Ishikawa (cell line): ENCODE results near the gene FRS3.

Experiments used
- CEBPB ChIP-seq: IDR thresholded peaks from 2 replicates; pipeline ENCODE4 v1.6.1; 2012
- CREB1 ChIP-seq: IDR thresholded peaks from 2 replicates; pipeline ENCODE4 v1.6.1; 2012; ENCODE audit warnings: low read depth
- EGR1 ChIP-seq: IDR thresholded peaks from 2 replicates; pipeline ENCODE4 v1.6.1; 2012
- EP300 ChIP-seq: IDR thresholded peaks from 2 replicates; pipeline ENCODE4 v1.6.1; 2012; ENCODE audit warnings: borderline replicate concordance
- FOXM1 ChIP-seq: IDR thresholded peaks from 2 replicates; pipeline ENCODE4 v1.6.1; 2012; ENCODE audit warnings: low read depth, borderline replicate concordance
- MAX ChIP-seq: IDR thresholded peaks from 2 replicates; pipeline ENCODE4 v1.6.1; 2012
- NFIC ChIP-seq: IDR thresholded peaks from 2 replicates; pipeline ENCODE4 v1.6.1; 2012
- RAD21 ChIP-seq: IDR thresholded peaks from 2 replicates; pipeline ENCODE4 v1.6.1; 2012; ENCODE audit warnings: low read depth
- REST ChIP-seq: IDR thresholded peaks from 2 replicates; pipeline ENCODE4 v1.6.1; 2012; ENCODE audit warnings: low read depth, mild to moderate bottlenecking
- TAF1 ChIP-seq: IDR thresholded peaks from 2 replicates; pipeline ENCODE4 v1.6.1; 2012; ENCODE audit warnings: low read depth, mild to moderate bottlenecking
- TCF12 ChIP-seq: IDR thresholded peaks from 2 replicates; pipeline ENCODE4 v1.6.1; 2012; ENCODE audit warnings: low read depth
- TEAD4 ChIP-seq: IDR thresholded peaks from 2 replicates; pipeline ENCODE4 v1.6.1; 2012
- YY1 ChIP-seq: IDR thresholded peaks from 2 replicates; pipeline ENCODE4 v1.6.1; 2012; ENCODE audit warnings: low read depth
- ZBTB7A ChIP-seq: IDR thresholded peaks from 2 replicates; pipeline ENCODE4 v1.6.1; 2012; ENCODE audit warnings: low read depth
- TF ChIP-seq, protein P1 (sequence below): IDR thresholded peaks from 2 replicates; pipeline ENCODE4 v1.6.1; 2012

FRS3 gene

GRCh38 chr6:41786451-41787218, 6.9 kb upstream of the FRS3 start:
- TF ChIP-seq, protein P1, sequence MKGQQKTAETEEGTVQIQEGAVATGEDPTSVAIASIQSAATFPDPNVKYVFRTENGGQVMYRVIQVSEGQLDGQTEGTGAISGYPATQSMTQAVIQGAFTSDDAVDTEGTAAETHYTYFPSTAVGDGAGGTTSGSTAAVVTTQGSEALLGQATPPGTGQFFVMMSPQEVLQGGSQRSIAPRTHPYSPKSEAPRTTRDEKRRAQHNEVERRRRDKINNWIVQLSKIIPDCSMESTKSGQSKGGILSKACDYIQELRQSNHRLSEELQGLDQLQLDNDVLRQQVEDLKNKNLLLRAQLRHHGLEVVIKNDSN = 0 out of 2 replicates have a peak, but pooled peaks have one; percentile 3
- TF ChIP-seq EP300 = peak; percentile 41; the same call in 1 of the 2 replicates
- no peak for TF ChIP-seq EGR1
- peak; percentile 66; the same call in 1 of the 2 replicates for TF ChIP-seq RAD21
- TF ChIP-seq MAX = no peak; the same call in 1 of the 2 replicates

- TF ChIP-seq, protein P1 = no peak
- no peak for TF ChIP-seq YY1
- no peak for TF ChIP-seq REST
- no peak for TF ChIP-seq EP300
- TF ChIP-seq FOXM1 = no peak
- TF ChIP-seq RAD21 = no peak
- TF ChIP-seq MAX = no peak
These were observed 6.2 kb upstream of the FRS3 start for GRCh38 chr6:41785689-41786450.

DNA sequence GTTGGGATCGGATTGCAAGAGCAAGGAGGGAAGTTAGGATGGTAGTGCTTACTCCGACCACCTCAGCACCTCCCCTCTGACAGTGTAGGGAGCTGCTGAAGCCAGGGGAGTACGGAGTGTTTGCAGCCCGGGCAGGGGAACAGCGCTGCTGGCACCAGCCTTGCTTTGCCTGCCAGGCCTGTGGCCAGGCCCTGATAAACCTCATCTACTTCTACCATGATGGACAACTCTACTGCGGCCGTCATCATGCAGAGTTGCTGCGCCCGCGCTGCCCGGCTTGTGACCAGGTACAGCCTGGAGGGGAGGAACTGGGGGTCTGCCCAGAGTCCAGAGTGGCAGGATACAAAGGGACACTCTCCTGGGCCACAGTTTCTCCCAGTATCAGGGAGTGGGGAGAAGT, 5.6 kb upstream of the FRS3 start:
- TF ChIP-seq, protein P1 = no peak
- TF ChIP-seq MAX = no peak
- TF ChIP-seq REST = no peak
- TF ChIP-seq TEAD4 = no peak
- no peak for TF ChIP-seq ZBTB7A
- no peak for TF ChIP-seq FOXM1
- no peak for TF ChIP-seq CEBPB
- TF ChIP-seq NFIC = no peak
- no peak for TF ChIP-seq EGR1
- no peak for TF ChIP-seq RAD21
- no peak for TF ChIP-seq YY1
- no peak for TF ChIP-seq CREB1
- TF ChIP-seq TCF12 = no peak
- no peak for TF ChIP-seq TAF1
- TF ChIP-seq EP300 = no peak

DNA sequence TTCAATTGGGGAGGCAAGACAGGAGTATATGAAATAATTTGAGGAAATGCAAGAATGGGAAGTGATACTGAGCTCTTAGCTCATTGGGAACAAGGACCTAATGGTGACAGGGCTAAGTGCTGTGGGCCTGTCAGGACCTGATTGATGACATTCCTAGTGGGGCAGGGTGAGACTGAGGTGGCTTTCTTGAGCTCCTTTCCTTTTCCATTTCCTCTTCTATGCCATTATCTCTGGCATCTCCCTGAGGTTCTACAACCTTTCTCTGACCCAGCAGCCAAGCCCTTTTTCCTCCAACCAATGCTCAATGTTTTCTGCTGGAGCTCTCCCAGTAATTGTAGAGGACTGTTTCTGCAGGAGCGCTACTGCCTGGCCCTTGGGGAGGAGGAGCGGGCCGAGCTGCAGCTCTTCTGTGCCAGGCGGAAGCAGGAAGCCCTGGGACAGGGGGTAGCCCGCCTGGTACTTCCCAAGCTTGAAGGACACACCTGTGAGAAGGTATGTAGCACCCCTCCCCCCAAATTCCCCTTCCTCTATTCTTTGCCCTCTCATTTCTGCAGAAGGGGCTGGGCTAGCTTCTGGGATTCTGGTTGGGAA, 5.0 kb upstream of the FRS3 start:
- TF ChIP-seq REST (no peak), TCF12 (no peak)
